ENCODE data around the gene FHAD1.
"Not testable (repeated sequence)": the region's sequence is repeated elsewhere in the genome, so short reads cannot be mapped to it uniquely, and the experiment has no call there.

The FHAD1 gene

DNA sequence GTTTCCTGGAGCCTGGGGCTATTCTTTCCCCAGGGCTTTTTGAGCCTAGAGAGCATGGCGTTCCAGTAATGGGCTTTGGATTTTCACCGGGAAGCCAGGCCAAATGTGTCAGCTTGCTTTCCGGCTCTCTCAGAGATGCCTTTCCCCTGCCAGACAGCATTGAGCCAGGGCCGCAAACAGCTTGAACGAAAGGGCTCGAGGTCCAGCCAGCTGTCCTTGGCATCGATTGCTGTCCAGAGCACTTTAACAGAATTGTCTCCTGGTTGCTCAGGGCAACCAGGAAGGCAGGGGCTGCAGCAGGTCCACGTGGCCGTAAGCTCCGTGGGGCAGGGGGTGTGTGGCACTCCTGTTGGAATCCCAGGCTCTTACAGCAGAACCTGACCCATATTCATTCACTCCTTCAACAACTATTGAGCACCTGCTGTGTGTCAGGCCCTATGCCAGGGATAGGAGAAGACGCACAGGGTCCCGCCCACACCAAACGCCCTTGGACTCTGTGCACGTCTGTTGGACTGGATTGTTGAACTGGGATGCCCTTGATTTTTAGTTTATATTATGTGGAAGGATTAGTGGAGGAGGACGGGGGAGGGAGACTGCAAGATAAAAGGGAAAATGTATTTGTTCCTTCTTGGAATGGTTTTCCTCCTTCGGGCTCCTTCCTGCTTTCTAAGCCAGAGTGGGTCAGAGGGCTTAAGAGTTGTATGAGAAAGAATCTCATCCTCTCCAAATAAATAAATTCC is 123.9 kb downstream of the FHAD1 start:
- no peak for DNase-seq (ENCODE audit: low spot score)

DNA sequence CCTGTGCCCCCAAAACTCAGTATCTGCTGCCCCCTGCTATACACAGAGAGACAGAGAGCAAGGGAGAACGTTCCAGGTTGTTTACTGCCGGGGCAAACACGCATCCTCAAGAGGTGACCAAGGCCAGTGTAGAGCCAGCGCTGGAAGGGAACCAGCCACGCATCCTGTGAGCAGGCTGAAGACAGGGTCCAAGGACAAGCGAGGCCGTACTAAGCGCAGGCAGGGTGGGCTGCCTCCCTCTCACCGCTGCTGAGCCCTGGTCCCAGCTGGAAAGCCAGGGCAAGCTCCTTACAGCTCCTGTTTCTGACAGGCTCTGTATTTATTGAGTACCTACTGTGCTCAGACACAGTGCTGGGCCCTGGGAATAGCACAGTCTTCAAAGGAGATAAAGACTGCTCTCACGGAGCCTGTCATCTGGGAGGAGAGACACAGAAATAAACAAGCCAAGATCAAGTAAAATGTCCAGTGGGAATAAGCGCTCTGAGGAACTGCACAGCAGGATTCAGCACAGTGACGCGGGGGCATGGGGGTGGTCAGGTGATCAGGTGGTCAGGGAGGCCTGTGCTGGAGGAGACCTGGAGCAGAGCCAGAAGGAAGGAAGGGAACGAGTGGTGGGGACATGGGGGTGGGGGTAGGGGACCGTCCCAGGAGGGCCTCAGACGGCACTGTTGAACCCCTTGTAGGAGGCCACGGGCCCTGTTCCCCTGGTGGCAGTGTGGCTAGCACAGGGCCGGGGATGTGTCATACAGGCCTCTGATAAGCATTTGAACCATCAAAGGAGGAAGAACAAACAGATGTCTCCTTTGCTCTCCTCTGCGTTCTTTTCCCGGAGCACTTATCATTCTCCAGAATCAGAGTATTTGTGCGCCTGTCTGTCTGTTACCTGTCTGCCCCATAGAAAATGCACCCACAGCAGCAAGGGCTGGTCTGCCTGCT is 124.9 kb downstream of the FHAD1 start:
- DNase-seq (ENCODE audit: low spot score) = no peak

DNA sequence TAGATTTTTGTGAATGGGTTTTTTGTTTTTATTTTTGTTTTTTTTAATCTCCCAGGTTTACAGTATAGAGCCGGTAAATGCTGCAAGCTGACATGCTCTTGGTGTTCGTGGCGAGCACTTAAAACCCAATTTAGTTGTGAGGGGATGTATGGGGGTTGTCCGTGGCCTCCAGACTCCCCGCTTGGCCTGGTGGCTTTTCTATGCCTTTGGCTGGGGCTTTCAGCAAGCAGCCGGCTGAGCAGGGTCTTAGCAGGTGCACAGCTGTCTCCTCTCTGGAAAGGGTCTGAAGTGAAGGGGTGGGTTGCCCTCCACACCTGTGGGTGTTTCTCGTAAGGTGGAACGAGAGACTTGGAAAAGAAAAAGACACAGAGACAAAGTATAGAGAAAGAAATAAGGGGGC is 131.7 kb downstream of the FHAD1 start:
- DNase-seq (ENCODE audit: low spot score) = no peak

DNA sequence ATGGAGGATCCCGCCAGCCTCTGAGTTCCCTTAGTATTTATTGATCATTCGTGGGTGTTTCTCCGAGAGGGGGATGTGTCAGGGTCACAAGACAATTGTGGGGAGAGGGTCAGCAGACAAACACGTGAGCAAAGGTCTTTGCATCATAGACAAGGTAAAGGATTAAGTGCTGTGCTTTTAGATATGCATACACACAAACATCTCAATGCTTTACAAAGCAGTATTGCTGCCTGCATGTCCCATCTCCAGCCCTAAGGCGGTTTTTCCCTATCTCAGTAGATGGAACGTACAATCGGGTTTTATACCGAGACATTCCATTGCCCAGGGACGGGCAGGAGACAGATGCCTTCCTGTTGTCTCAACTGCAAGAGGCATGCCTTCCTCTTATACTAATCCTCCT is 132.1 kb downstream of the FHAD1 start:
- DNase-seq (ENCODE audit: low spot score) = not testable (repeated sequence)

DNA sequence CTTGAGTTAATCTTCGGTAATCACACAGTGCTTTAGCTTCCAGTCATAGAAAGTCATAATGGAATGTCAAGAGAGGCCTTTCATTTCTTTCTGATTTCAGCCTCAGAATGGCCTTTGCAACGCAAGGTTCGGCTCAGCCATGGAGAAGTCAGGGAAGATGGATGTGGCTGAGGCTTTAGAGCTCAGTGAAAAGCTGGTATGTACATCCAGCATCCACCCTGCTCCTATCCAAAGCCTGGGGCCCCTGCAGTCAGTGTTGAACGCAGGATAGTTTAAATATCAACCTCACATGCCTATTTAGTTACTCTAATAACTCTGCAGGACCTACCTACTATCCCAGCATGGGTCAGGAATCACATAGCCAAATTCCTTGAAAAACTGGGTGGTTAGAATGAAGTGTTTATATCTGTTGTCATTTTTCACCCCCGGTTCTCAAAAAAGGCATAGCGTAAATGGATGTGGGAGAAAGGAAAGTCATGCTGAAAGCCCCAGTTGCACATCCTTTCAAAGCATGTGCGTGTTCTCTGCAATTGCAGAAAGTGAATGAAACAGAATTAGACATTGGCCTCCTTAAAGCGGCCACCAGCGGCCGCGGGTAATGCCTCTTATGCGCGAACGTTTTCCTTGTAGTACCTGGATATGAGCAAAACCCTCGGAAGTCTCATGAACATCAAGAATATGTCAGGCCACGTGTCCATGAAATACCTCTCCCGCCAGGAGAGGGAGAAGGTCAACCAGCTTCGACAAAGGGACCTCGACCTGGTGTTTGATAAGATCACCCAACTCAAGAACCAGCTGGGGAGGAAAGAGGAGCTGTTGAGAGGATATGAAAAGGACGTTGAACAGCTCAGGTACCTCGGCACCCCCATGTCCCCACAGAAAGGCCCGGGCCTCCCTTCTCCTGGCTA is 133.8 kb downstream of the FHAD1 start:
- DNase-seq (ENCODE audit: low spot score) = no peak

DNA sequence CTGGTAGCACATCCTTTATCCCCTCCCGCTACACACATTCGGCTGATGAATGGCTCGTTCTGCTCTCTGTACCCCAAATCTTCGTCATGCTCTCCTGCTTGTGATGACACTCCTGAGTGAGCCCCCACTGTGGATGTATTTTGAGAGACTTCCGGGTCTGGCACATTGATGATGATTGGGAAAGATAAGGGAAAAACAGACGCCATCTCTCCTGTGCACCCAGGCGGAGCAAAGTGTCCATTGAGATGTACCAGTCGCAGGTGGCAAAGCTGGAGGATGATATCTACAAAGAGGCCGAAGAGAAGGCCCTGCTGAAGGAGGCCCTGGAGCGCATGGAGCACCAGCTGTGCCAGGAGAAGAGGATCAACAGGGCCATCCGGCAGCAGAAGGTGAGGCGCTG is 134.8 kb downstream of the FHAD1 start:
- DNase-seq (ENCODE audit: low spot score) = no peak

DNA sequence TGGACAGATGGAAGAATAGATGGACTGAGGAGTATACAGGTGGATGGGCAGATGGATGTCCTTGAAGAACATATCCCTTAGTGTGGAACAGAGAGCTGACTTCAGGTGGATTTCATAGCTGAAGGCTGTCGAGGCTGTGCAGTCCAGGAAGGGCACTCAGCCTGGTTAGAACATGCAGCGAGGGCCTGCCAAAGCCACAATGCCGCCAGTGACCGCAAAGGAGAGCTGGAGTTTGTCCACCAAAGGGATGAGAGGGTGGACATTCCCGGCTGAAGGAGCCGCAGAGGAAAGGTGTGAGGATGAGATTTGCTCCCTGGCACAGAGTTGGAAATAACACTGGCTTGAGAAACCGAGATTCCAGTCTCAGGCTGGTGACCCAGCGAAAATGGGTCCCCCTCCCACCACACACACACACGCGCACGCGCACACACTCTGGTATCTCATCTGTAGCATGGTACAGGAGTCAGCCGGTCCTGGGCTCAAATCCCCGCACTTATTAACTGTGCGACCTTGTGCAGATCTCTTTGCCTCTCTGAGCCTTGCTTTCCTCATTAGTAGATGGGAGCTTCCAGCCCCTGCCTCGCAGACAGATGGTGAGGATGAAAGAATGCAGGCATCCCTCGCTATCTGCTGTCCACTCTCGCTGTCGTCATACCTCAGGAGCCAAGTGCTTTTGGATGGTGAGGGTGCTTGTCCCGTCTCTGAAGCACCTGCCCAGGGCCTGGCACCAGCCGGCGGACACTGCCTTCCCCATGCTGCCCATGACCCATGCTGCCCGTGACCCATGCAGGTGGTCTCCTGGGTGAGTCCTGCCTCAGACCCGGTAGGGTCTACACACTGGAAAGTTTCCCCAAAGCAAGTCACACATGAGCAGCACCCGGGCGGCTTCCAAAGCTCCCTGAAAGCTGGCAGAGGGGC is 135.8 kb downstream of the FHAD1 start:
- DNase-seq (ENCODE audit: low spot score) = no peak

DNA sequence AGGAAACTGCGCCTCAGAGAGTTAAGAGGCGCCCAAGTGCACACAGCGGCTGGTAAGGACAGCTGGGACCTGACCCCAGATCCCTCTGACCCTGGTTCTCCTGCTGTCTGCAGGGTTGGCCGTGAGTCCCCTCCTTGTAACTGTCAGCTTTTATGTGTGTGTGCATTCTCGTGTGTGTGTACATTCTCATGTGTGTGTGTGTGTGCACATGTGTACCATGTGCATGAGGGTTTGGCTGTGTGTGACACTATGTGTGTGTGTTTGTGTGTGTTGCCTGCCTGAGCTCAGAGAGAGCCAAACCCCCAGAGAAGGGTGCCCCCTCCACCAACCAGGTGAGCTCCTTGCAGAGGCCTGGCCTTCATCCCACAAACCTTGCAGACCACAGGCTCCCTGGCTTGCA is 136.8 kb downstream of the FHAD1 start:
- DNase-seq (ENCODE audit: low spot score) = no peak

DNA sequence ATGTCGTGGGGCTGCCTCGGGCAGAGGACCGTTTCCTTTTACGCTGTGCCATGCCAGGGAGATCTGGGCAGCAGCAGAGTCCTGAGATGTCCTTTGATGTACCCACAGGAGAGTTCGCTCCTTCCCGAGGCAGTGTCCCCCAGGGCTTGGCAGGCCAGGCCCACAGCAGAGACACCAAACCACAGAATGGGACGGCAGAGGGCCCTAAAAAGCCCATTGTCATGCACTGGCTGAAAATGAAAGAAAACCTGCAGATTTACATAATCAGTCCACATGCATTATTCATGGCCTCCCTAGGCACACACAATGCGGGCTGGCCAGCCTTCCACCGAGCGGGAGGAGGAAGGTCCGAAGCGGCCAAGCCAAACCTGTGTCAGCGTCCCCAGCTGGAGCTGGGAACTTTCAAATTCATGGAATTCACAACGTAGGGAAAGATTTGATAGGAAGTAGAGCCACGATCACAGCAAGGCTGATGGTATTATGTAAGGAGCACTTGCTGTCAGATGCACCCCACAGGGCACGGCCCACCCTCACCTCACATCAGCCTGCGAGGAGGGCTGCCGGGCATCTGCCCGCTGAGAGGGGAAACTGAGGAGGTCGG is 137.4 kb downstream of the FHAD1 start:
- DNase-seq (ENCODE audit: low spot score) = peak; percentile 46

DNA sequence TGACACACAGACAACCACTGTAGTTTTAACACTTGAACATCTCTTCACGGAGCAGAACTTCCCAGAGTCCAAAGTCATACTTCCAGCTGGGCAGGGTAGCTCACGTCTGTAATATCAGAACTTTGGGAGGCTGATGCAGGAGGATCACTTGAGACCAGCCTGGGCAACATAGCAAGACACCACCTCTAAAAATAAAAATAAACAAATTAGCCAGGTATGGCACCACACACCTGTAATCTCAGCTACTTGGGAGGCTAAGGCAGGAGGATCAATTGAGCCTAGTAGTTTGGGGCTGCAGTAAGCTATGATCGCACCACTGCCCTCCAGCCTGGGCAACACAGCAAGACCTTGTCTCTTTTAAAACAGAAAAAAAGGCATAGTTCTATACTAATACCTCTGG is 138.4 kb downstream of the FHAD1 start:
- no peak for DNase-seq (ENCODE audit: low spot score)

DNA sequence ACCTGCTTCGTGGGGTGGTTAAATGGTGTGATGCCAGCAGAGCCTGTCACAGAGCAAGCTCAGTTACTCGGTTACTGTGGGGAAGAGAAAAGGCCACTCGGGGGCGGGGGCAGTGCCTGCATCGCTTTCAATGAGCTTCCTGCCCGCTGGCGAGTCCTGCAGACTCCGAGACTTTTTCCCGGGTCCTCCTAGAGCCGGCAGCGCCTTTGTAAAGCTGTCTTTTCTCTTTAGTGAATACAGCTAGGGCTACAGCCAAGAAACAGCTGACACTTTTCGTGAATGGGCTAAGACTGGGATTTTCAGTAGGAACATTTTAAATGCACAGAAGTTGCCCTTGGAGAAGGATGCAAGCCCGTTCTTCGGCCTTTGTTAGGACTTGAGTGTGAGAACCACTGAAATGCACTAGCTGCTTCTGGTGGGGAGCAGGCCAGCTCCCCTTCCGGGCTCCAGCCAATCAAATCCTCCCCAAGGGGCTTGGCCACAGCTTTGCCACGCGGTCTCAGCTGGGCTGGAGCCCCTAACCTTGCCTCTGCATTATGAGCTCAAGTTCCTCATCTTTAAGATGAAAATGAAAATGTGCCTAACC is 139.2 kb downstream of the FHAD1 start:
- DNase-seq (ENCODE audit: low spot score) = peak; percentile 28

DNA sequence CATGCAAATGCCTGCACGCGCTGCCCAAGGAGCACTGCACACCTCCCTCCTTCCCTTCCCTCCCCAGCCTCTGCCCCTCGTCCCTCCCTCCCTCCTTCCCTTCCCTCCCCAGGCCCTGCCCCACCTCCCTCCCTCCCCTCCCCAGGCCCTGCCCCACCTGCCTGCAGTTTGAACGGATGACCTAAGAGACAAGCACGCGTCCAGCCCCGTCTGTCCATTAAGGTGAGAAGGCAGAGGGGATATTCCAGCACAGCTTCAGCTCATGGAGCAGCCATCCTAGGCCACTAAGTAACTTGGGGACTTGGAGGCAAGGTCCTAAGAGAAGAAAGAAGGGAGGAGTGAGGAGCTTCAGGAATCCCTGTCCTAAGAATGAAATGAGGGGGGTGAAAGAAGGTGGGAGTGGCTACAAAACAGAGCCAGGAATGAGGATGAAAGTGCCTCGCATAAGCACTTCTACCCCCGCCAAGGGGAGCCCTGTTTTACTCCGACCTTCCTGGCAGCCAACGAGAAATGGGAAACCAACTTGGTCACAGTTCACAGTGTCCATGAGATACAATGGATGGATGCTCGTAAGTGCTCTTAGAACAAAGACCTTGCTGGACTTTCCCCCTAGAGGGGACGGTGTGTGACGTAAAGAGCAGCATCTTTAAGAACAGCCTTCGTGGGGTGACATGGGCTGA is 141.3 kb downstream of the FHAD1 start:
- no peak for DNase-seq (ENCODE audit: low spot score)

DNA sequence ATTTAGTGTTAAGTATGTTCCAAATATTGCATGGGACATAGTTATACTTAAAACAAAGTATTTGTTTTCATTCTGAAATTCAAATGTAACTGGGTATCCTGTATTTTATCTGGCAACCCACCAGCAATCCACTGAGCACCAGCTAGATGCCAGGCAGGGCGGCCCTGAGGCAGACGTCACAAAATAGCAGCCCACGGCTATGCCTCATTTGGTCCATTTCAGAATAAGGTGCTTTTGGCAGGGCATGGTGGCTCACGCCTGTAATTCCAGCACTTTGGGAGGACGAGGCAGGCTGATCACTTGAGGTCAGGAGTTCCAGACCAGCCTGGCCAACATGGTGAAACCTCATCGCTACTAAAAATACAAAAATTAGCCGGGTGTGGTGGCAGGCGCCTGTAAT is 142.8 kb downstream of the FHAD1 start:
- not testable (repeated sequence) for DNase-seq (ENCODE audit: low spot score)

DNA sequence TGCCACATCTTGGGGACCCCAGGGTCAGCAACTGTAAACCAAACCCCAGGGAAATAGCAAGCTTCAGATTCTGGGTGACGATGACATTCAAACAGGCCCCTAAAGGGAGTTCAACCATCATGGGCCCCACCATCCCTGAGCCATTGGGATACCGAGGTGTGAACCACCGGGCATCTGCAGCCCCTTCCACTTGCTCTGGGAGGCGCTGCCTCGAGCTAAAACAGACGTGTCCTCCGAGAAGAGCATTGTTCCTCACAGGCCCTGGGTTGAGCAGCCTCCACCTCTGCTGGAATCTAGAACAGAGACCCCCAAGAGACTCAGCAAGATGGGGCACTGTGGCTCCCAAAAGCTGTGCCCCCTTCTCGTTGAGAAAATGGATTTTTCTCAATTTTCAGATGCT is 143.6 kb downstream of the FHAD1 start:
- DNase-seq (ENCODE audit: low spot score) = no peak

DNA sequence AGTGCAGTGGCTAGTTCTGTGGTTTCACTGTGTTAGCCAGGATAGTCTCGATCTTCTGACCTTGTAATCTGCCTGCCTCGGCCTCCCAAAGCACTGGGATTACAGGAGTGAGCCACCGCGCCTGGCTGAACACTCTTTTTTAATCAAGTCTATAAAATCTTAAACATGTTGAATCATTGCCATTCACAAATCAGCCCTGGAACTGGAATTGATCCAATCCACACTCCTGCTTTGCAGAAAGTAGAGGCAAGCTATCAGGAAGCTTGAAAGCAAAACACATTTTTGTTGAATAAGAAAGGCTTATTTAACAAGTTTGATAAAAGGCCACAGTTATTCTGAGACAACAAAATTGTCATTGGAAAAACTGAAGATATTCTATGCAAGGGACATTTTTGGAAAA is 144.3 kb downstream of the FHAD1 start:
- DNase-seq (ENCODE audit: low spot score) = no peak

DNA sequence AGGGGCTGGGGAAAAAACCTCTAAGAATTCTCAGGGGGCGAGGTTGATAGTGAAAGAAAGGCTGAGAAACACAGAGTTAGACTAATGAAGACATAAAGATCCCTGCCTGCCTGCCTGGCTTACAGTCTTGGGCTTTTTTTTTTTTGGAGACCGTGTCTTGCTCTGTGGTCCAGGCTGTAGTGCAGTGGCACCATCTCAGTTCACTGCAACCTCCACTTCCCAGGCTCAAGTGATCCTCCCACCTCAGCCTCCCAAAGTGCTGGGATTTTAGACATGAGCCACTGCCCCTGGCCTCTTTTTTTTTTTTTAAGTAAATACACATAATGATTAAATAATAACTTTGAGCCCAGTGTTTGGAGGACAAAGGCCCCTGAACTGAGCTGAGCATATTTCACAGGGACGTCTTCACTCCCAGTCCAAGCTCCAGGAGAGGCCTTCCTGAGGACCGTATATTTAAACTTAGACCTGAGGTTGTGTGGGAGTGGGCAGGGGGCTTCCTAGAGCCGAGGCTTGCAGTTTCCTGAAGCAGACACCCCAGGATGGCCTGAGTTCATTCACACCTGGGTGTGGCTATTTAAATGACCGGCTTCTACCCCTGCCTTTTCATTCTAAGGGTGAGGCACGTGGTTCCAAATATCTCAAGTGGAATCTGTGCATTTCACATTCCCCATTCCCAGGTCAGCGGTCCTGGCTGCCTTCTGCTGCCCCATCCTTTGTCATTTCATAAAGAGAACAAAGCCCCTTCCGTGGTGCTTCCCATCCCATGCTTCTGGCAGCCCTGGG is 146.6 kb downstream of the FHAD1 start:
- DNase-seq (ENCODE audit: low spot score) = no peak

DNA sequence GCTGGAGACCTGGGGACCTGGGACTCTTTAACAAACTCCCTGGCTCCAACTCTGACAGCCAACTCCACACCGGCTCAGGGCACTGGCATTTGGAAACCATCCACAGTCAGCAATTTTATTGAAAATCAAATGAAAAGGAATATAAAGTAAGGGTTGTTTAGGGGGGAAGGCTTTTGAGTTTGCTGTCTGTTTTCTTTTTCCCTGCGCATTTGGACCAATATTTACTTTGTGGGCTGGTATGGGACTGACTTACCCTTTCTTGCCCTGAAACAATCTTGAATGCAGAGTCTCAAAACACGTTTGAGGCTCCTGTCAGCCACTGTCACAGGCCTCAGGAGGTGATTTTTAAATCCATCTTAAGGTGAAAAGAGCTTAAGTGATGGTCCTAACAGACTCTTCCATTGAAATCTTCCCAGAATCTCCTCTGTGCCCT is 147.3 kb downstream of the FHAD1 start:
- no peak for DNase-seq (ENCODE audit: low spot score)

DNA sequence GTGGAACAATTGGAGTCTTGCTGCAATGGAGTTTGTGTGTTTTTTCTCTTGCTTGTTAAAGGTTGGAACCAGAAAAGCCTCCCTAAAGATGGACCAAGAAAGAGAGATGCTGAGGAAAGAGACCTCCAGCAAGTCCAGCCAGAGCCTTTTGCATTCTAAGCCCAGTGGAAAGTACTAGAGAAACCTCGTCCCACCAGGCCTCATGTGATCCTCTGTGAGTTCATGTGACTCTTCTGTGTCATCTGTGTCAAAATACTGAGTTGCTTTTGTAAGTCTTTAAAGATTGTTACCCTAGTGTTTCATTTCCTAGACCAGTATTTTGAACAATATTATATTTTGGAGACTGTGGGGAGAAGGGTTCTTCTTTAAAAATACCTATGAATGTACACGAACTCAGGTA is 150.2 kb downstream of the FHAD1 start:
- no peak for DNase-seq (ENCODE audit: low spot score)

DNA sequence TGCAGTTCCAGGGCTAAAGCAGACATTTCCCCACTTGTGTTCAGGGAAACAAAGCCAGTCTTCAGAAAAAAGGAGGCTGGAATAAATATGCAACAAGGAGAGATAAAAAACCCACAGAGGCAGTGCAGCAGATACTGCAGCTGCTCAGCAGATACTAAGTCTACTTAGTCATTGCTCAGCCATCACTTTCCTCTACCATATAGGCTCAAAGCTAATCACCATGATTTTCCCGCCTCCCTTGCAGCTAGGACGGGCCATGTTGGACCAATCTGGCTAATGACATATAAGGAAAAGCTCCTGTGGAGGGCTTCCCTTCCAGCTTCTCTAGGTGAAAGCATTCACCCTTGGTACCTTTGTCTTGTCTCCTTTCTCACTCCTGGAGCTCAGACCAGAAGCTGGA is 152.7 kb downstream of the FHAD1 start:
- no peak for DNase-seq (ENCODE audit: low spot score)

Measured in AG08395 (cell line).